Measurements from ENCODE around the gene FKBP7.
"Not testable (repeated sequence)": the region's sequence is repeated elsewhere in the genome, so short reads cannot be mapped to it uniquely, and the experiment has no call there.

Gene FKBP7

DNA sequence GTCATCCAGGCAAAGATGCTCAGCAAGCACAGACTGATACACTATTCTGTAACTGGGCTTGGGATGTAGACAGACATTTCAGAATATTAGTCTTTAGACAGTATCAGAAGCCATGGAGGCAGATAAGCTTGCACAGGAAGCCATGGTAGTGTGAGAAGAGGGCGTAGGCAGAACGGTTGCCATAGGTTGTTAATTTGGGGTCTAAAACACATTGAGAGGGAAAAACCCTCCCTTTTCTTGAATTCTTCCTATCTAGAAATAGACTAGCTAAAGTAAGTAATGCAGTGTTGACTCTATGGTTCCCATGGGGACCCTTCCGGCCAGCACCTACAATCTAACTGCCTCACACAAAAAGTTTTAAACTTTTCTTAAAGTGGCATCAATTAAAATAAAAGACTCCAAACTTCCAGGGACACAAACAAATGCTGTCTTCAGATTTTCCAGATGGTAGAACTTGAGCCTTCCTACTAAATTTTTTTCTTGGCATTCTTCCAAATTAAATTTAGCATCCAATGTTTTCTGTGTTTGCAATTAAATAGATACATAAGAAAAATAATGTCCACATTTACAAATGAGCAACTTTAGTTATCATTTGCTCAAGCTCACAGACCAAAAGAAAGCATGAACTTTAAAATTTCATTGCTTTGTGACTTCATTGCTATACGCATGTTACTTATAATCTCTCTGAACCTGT lies 29.3 kb downstream of the FKBP7 start:
- no peak for DNase-seq

DNA sequence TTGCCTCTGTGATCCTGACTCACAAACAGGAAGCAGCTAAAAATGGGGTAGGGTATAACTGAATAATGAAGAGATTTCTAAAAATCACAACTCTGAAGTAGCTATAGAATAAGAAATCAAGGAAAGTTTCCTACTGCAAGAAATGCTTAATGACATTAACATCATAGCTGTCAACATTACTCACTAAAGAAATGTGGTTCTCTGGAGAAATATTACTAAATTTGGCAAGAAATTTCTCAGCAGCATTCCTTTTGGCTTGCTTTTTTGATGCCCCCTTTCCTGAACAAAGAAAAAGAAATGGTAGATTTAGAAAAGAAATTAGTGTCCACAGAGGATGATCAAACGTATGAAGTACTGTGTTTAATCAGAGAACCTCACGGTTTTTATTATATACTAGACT lies 37.0 kb downstream of the FKBP7 start:
- no peak for DNase-seq

DNA sequence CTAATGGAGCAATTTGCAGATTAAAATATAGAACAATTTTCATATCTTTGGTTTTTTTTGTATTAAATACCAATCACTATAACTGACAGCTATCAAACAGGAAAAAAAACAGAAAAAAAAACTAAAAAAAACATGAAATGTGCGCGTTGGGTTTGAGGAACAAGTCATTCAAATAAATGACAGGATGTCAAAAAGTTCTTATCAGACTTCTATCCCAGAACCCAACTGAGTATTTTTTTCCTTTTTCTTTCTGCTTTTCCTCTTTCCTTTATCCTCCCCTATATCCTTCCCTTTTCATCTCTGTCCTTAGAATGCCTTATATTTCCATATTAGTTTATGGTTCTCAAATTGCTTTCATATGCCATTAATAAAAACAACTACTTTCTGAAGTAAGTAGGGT lies 41.7 kb downstream of the FKBP7 start:
- no peak for DNase-seq

DNA sequence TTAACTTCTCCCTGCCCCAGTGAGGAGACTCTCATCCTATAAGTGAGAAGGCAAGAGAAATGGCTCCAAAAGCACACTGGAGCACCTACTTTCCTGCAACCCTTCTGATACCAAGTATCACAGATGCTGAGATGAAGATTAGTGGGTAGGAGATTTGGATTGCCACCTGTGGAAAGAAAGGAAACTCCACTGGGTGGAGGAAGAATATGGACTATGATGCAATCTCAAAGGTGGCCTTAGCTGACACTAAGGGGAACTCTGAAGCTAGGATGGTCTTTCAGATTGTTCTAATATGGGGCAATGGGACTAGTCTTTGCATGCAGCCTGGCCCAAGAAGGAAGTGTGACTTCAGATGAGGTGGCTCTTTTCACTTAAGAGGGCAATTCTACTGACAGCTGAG lies 49.1 kb downstream of the FKBP7 start:
- DNase-seq: no peak

DNA sequence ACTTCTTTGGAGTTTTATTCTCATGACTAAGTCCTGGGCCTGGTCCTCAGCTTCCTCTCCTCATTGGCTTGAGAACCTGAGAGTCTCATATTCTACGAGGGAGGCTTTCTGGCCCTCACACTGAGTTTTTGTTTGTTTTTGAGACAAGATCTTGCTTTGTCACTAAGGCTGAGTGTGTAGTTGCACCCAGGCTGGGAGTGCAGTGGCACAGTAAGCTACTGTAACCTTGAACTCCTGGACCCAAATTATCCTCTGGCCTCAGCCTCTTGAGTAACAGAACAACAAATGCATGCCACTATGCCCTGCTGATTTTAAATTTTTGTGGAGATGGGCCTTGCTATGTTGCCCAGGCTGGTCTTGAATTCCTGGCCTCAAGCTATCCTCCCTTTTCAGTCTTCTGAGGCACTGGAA lies 50.0 kb downstream of the FKBP7 start:
- no peak for DNase-seq

DNA sequence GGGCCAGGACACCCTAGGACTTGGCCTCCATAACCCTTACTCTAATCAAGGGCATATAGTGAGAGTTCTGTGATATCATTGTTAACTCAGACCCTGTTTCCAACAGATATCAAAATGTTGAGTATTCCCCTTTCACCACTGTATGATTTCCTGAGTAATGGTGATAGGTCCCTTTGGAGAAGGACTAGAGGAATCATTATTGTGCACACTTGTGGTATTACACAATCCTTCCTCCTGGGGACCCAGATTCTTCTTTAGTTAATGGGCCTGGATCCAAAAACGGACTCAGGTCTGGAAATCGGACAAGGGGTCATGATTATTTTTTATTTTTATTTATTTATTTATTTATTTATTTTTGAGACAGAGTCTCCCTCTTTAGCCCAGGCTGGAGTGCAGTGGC lies 50.9 kb downstream of the FKBP7 start:
- no peak for DNase-seq

DNA sequence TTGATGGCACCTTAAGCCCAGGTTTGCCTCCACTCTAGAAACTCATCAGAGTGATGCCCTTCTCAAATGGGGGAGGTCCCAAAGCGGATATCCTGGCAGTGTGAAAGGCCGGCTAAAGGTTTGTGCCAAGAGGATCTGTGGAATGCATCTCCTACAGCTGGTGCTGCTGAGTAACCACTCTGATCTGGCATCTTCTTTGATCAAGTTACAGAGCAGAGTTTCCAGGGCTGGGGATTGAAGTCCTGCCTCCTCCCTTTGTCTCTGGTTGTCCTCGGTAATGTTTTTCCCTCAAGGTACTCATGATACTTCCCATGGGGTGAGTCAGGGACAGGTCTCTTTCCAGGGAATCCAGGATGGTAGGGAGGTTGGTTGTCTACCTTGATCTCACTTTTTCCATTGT lies 52.0 kb downstream of the FKBP7 start:
- DNase-seq: no peak

DNA sequence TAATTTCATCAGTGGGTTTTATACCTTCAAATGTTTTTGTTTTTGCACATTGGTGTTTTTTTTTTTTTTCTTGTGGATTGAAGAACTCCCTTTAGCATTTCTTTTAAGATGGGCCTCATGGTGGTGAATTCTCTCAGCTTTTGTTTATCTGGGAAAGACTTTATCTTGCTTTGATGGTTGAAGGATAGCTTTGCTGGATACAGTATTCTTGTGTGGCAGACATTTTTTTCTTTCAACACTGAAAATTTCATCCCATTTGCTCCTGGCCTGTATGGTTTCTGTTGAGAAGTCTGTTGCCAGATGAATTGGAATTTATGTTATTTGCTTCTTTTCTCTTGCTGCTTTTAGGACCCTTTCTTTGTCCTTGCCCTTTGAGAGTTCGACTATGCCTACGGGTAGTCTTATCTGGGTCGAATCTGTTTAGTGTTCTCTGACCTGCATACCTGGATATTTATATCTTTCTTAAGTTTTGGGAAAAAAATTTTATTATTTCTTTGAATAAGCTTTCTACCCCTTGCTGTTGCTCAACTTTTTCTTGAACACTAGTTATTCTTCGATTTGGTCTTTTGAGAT lies 53.1 kb downstream of the FKBP7 start:
- no peak for DNase-seq

DNA sequence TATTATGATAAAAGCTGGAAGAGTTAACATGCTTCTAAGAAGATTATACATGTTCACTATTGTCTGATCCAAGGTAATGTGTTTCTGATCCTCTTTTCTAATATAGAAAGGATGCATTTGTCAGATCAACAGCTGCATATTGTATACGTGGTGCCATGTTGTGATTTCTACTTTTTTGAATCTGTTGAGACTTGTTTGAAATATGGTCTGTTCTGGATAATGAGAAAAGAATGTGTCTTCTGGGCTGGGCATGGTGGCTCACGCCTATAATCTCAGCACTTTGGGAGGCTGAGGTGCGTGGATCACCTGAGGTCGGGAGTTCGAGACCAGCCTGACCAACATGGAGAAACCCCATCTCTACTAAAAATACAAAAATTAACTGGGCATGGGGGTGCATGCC lies 54.7 kb downstream of the FKBP7 start:
- DNase-seq: not testable (repeated sequence)

DNA sequence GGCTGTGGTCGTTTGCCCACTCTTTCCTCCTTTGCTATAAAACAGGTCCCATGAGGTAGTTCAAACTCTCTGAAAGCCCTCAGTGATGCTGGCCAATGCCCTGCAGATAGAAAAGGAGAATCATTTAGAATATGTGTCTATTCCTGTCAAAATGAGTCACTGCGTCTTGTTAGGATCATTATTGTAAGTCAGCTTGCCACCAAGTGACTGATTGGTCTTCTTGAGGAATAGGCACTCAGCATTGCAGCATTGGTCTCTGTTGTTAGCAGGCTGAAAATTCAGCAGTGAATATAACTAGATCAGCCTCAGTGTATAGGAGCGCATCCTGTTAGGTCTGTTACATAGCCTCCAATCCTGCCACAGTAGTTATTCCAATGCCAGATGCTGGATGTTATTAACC lies 56.3 kb downstream of the FKBP7 start:
- no peak for DNase-seq

DNA sequence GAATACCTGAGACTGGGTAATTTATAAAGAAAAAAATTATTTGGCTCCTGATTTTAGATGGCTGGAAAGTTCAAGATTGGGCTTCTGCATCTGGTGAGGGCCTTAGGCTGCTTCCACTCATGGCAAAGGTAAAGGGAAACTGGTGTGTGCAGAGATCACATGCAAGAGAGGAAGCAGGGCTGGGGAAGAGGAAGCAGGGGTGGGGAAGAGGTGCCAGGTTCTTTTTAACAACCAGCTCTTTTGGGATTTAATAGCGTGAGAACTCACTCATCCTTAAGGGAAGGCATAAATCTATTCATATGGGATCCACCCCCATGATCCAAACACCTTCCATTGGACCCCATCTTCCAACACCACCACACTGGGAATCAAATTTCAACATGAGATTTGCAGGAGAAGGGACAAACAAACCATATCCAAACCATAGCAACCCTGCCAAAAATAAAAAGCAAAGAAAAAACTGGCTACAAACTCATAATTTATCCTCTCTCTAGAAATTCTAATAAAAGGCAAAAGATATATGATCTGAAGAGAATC lies 57.9 kb downstream of the FKBP7 start:
- no peak for DNase-seq

DNA sequence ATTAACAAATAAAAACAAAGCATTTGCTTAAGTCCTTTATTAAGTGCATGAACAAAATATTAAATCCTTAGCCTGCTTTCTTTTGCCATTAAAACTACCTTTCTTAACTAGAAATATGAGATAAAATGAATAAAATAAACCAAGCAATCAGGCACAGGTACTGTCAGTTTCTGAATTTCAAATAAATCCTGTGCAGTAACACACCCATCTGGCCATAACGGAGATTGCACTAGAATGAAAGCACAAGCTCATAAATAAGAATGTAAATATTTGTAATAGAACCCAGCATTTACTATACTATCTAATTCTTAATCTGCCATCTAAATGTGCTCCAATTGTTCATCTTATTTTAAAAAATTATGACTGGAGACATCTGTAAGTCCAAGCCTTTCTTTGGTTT lies 59.3 kb downstream of the FKBP7 start:
- DNase-seq: no peak

DNA sequence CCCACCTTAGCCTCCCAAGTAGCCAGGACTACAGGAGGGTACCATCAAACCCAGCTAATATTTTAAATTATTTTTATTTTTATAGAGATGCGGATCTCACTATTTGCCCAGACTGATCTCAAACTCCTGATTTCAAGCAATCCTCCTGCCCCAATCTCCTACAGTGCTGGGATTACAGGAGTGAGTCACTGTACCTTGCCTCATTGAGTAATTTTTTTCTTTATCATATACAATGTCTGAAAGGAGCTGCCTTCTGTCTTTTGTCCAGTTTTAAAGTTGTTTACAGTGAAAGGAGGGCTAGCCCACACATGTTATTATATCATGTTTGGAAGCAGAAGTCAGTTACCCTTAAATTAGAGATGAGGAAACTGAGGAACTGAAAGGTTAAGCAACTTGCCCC lies 60.0 kb downstream of the FKBP7 start:
- DNase-seq: no peak

DNA sequence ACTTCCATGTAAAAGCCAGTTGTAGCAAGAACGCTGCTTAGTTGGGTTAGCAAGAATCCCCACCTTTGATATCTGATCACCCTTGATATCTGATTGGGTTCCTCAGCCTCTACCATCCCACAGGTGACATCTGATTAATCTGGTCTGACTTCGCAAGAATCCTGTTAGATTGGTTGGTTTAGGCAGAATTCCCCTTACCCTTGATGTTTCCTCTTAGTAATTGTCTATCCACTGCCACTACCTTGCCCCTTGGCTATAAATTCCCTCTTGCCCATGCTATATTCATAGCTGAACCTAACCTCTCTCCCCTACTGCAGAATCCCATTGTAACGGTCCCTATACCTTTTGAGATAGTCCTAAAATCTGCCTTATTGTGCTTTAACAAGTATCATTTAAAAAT lies 60.5 kb downstream of the FKBP7 start:
- no peak for DNase-seq

DNA sequence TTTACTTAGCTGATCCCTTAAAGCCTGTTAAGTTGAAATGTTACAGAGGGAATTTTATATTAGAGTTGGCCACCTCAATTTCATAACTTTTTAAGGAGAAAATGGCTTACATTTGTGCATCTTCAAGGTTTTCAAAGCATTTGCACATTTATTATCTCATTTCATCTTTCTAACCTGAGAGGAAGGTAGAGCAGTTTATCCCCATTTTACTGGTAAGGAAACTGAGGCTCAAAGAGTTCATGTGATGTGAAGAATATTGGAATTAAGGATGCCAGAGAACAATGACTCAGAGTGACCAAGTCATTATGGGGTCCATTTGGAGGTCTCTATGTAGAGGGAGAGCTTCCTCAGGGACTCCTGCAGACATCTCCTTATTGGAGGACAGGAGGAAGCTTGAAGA lies 62.4 kb downstream of the FKBP7 start:
- no peak for DNase-seq

DNA sequence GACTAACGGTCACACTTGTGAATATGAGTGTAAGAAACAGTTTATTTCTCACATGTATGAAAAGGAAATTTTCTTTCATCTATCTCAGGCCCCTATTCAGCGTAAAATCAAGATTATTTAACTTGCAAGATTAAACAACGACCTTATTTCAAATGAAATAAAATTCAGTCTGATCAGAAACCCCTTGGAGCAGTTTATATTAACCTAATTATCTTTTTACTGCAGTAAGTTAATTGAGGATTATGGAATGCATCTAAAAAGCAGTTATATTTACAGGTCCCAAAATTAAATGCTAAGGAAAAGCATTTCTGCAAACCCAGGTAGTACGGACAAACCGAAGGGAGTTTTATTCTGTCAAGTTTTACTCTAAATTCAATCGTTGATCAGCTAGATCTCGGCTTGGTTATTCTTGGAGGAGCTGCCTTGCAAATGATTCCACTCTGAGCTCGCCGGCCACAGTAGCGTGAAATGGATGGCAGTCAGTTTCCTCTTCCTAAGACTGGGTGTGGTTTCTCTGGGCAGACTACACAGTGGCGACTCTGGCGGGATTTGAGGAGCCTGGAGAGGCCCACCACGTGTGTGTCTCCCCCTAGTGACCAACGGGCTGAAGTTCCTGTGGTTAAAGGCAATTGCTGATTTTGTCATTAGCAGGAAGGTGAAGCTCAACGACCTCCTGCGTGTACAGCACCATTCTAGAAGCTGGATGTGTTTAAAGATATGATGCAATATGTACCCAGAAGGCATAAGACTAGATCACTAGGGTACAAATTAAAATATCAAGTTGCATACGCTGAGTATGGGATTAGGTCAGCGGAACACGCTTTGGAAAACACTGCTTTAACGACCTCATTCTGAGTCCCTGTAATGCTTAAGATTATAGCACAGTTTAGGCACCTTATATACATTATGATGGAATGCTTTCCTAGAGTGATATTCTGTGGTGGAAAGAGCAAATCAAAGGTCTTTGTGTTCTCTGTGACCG lies 63.8 kb downstream of the FKBP7 start:
- DNase-seq: peak; percentile 93

Data from right hindlimb (tissue), 1 donor.